Measurements from ENCODE around the gene TRAFD1.
"Not testable (repeated sequence)": the region's sequence is repeated elsewhere in the genome, so short reads cannot be mapped to it uniquely, and the experiment has no call there.

Gene TRAFD1

GRCh38 chr12:112116232-112117060 is 8.9 kb upstream of the TRAFD1 start:
- peak; percentile 25 for DNase-seq (ENCODE audit: low spot score)

- DNase-seq (ENCODE audit: low spot score) = no peak
Observed at GRCh38 chr12:112117685-112118084, 7.7 kb upstream of the TRAFD1 start.

DNA sequence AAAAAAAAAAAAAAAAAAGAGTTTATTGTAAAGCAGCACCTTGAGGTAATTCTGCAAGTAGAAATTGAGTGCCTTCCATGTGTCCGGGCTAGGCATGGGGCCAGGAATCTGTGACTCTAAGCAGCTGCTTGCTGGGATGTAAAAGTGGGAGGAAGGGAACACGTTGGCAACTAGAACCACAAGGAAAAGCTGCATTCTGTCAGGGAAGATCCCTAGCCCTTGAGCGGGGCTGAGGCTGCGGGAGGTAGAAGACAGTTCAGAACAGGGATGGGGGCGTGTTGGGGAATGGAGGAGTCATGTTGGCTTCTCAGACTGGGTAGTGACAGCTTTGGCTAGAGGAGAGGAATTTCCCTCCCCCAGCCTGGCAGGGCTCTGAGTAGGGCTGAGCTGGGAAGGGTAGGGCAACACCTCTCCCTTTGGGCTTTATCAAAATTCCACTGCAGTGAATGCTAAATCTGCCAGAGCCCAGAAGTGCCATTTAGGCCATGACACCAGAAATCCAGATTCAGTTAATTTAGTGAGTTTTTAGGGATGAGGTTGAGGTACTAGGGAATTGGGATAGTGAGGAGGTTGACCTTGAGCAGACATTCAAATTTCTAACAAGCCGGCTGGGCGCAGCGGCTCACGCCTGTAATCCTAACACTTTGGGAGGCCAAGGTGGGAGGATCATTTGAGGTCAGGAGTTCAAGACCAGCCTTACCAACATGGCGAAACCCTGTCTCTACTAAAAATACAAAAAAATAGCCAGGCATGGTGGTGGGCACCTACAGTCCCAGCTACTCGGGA is 3.4 kb upstream of the TRAFD1 start:
- no peak for DNase-seq (ENCODE audit: low spot score)

DNA sequence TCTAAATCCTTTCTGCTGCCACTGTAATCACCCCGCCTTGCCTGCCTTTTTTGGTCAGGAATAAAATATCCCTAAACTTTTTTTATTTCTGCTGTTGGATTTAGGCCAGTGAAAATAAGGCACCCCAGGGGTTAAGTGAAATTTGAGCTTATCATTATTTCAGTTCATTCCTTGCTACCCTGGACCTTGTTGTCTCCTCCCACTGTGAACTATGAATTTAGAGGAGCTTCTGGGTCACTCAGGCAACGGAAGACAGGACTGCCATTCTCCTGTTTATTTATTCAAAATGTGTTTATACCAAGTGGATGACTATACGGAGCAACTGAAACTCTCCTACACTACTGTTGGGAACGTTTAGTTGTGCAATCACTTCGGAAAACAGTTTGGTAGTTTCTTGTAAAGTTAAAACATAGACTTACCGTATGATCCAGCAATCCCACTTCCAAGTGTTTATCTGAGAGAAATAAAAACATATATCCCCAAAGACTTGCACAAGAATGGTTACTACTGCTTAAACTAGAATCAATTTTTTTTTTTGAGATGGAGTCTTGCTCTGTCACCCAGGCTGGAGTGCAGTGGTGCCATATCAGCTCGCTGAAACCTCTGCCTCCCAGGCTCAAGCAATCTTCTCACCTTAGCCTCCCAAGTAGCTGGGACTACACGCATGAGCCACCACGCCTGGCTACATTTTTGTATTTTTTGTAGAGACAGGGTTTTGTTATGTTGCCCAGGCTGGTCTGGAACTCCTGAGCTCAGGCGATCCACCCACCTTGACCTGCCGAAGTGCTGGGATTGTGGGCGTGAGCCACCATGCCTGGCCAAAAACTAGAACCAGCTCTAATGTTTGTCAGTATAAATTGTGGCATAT is 2.3 kb upstream of the TRAFD1 start:
- no peak for DNase-seq (ENCODE audit: low spot score)

- no peak for DNase-seq (ENCODE audit: low spot score)
Observed at GRCh38 chr12:112124918-112125249, 476 bp upstream of the TRAFD1 start.

DNA sequence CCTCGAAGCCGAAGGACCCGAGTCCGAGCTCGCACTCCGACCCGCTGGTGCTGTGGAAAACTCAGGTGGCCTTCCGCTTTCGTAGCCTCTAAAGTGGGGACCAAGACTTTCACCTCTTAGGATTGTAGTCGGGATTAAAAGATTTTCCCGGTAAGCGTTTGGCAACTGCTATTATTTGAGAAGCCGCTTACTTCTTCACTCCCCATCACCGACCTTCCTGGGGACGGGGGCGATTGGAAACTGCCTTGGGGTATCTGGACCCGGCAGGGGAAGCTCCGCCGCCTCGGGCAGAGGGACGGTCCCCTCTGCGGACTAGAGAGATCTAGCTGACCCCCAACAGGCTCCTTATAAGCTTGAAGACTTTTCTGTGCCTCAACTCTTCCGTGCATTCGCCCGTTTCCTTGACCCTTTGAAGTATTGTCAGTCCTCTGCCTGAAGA is 659 bp downstream of the TRAFD1 start:
- DNase-seq (ENCODE audit: low spot score) = no peak

DNA sequence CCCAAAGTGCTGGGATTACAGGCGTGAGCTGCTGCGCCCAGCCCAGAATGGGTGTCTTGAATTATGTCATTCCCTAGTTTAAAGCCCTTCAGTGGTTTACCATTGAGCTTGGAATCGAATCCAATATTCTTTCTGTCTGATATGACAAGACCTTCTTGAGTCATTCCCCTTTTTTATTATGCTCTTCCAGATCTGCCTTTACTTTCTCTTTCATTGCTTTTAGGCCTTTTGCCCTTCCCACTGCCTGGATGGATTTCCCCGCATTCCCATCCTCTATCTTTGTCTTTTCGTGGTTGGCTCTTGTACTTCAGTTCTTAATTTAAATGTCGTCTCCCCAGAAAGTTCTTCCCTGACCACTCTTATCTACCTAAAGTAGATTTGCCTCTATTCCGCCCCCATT is 1.6 kb downstream of the TRAFD1 start:
- no peak for DNase-seq (ENCODE audit: low spot score)

GRCh38 chr12:112130441-112130998 is 5.2 kb downstream of the TRAFD1 start:
- peak; percentile 33 for DNase-seq (ENCODE audit: low spot score)

DNA sequence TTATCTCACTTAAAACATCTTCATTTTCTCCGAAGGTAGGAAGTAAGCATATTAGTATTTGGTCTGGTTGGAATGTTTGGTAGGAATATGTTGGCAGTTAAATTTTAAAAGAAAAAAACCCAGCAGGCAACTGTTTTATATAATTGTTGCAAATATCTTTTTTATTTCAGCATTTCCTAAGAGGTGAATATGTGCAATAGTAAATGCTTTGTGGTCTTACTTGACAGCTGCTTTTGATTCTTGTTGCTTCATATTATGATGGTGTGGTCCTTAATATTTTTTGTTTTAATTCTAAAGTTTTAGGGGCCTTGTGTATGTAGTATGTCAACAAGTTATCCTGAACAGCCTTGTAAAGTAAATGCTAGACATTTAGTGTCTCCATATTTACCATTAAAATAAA is 6.3 kb downstream of the TRAFD1 start:
- DNase-seq (ENCODE audit: low spot score) = no peak

GRCh38 chr12:112133418-112133817 is 8.1 kb downstream of the TRAFD1 start:
- DNase-seq (ENCODE audit: low spot score) = no peak

DNA sequence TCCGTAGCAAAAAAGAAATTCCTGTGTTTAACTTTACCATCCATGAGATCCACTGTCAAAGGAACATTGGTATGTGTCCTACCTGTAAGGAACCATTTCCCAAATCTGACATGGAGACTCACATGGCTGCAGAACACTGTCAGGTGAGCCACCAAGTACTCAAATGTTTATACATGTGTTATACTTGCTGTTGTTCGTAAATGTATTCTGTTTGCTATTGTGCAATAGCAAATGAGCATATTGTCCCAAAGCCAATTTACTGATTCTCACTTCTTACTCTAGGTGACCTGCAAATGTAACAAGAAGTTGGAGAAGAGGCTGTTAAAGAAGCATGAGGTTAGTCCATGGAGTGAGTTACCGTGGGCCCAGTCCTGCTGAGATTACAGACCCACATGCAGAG is 9.4 kb downstream of the TRAFD1 start:
- no peak for DNase-seq (ENCODE audit: low spot score)

DNA sequence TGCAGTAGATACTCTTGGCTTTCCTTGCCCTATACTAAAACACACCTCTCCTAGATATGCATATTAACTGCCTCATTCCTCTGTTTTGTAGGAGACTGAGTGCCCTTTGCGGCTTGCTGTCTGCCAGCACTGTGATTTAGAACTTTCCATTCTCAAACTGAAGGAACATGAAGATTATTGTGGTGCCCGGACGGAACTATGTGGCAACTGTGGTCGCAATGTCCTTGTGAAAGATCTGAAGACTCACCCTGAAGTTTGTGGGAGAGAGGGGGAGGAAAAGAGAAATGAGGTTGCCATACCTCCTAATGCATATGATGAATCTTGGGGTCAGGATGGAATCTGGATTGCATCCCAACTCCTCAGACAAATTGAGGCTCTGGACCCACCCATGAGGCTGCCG is 15.4 kb downstream of the TRAFD1 start:
- DNase-seq (ENCODE audit: low spot score) = no peak

DNA sequence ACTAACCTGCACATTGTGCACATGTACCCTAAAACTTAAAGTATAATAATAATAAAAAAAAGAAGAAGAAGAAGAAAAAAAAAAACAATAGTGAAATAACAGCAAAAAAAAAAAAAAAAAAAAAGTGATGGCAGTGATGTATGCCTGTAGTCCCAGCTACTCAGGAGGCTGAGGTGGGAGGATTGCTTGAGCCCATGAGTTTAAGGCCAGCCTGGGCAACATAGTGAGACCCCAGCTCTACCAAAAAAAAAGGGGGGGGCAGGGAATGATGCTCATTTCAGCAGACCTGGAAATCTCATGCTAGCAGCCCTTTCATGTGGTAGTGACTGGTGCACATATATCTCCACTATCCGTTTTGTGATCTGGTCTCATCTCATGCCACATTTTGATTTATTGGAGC is 20.8 kb downstream of the TRAFD1 start:
- DNase-seq (ENCODE audit: low spot score) = no peak

- no peak for DNase-seq (ENCODE audit: low spot score)
Observed at GRCh38 chr12:112148031-112148513, 22.7 kb downstream of the TRAFD1 start.

DNA sequence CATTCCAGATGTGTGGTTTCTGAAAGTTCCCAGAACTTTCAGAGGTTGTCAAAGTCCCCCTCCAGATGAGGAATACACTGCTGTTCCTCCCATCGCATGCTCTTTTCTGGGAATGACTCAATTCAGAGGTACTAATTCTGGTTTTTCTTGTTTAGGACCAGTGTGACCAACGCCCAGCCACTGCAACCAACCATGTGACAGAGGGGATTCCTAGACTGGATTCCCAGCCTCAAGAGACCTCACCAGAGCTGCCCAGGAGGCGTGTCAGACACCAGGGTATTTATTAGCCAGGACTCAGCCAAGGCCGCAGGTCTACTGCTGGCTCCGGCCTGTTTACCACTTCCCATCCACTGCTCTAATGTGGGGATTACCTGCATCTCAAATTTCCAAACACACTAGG is 24.2 kb downstream of the TRAFD1 start:
- DNase-seq (ENCODE audit: low spot score) = no peak

DNA sequence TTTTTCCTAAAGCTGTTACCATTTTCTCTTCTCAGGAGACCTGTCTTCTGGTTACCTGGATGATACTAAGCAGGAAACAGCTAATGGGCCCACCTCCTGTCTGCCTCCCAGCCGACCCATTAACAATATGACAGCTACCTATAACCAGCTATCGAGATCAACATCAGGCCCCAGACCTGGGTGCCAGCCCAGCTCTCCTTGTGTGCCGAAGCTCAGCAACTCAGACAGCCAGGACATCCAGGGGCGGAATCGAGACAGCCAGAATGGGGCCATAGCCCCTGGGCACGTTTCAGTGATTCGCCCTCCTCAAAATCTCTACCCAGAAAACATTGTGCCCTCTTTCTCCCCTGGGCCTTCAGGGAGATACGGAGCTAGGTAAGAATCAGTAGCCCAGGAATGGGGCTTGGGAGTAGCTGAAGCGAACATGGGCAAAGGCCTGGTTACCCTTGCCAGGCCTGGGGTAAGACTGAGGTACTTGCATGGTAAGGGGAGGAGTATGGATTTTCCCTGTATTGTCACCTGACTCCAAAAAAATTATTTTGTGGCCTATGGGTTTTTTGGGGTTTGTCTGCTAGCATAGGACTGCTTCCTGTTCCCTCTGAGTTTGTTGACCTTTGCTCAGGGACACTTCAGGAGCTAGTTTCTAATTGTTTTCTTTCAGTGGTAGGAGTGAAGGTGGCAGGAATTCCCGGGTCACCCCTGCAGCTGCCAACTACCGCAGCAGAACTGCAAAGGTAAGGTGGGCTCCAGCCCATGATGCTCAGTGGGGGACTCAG is 26.6 kb downstream of the TRAFD1 start:
- no peak for DNase-seq (ENCODE audit: low spot score)

DNA sequence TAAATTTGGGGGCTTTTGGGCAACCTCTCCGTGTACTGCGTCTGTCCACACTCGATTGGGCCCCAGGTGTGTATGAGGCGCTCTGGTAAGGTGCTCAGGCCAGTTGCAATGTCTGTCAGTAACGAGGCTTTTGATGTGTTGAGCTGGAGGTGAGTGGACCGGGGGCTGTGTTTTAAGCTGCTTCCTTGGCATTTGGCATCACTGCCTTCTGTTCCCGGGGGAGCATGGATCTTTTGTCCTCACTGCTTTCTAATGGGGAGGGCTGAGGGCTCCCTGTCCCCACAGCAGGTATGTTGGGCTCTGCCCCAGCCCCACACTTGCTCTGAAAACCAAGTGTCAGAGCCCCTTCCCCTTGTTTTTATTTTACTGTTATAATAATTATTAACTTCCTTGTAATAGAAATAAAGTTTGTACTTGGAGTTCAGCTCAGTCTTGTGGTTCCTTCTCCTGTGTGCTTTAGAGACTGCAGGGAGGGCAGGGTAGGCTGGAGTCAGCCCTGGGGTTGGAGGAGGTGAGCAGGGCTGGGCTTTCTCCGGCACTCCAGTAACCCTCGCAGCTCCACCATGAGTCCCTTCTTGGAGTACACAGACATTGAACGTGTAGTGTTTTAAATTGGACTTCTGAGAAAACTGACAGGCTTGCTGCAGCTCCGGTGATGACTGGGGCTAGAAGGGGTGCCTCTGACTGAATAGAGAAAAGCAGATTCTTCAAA is 28.0 kb downstream of the TRAFD1 start:
- no peak for DNase-seq (ENCODE audit: low spot score)

DNA sequence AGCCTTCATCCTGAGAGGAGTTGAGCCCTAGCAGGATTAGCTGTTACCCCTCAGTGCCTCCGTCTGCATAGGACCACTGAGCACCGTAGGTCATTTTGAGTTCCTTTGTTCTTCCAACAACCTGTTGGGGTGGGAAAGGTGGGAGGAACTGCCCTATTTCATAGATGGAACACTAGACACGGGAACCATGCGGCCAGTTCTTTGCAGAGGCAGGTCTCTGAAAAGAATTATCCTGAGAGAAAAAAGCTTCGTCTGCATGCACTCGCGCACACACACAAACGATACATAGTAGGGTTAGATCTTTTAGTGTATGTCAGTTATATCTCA is 28.5 kb downstream of the TRAFD1 start:
- no peak for DNase-seq (ENCODE audit: low spot score)

GRCh38 chr12:112158461-112159145 is 33.2 kb downstream of the TRAFD1 start:
- DNase-seq (ENCODE audit: low spot score) = not testable (repeated sequence)

DNA sequence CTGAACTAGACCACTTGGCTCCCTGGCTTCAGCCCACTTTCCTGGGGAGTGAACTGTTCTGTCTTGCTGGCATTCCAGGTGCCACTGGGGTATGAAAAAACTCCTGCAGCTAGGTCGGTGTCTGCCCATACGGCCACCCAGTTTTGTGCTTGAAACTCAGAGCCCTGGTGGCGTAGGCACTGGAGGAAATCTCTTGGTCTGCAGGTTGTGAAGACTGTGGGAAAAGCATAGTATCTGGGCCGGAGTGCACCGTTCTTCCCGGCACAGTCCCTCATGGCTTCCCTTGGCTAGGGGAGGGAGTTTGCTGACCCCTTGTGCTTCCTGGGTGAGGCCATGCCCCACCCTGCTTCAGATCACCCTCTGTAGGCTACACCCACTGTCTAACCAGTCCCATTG is 33.8 kb downstream of the TRAFD1 start:
- no peak for DNase-seq (ENCODE audit: low spot score)
